D721Med (cell line): ENCODE data around the gene PER3.

Source experiments
- DNase-seq: peaks from one replicate; pipeline ENCODE4 v3.0.0; 2011; ENCODE audit warnings: low spot score; ENCODE audit not compliant: insufficient read length
- FAIRE-seq: peaks from 2 replicates; lab custom pipeline; 2011; peaks lifted over from hg19 to GRCh38; lab: Jason Lieb, UNC
- CTCF ChIP-seq: IDR thresholded peaks from 2 replicates; pipeline ENCODE4 v1.5.1; 2012; ENCODE audit warnings: mild to moderate bottlenecking, control low read depth; ENCODE audit not compliant: insufficient read depth; ENCODE audit errors: missing control alignments

Gene PER3

DNA sequence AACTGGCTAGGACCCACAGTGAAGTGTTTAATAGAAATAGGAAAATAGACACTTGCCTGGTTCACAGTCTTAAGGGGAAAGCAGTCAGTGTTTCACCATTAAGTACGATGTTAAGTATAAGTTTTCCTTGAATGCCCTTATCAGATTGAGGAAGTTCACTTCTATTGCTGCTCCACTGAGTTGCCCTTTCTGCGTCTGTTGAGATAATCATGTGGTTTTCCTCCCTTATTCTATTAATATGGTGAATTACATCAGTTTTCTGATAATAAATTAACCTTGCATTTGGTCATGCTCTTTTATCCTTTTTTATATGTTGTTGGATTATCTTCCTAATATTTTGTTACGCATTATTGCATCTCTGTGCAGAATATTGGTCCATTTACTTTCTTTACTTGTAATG, 47.4 kb downstream of the PER3 start:
- TF ChIP-seq CTCF = no peak
- DNase-seq (no peak), FAIRE-seq (no peak)

DNA sequence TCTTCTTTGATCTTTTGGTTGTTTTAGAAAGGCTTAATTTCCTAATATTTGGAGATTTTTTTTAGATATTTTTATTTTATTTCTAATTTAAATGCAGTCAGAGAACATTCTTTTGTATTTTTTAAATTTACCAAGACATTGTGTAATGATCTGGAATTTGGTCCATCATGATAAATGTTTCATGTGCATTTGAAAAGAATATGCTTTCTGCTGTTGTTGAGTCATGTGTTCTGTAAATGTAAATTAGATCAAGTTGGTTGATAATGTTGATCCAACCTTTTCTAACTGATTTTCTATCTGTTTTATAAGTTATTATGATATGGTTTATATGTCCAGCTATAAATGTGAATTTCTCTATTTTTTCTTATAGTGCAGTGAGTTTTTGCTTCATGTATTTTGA, 48.9 kb downstream of the PER3 start:
- no peak for TF ChIP-seq CTCF
- FAIRE-seq (no peak), DNase-seq (no peak)

GRCh38 chr1:7838714-7839113, 54.6 kb downstream of the PER3 start:
- FAIRE-seq (no peak), DNase-seq (no peak)
- TF ChIP-seq CTCF = no peak

GRCh38 chr1:7839526-7839925, 55.4 kb downstream of the PER3 start:
- TF ChIP-seq CTCF = no peak
- FAIRE-seq = no peak
- no peak for DNase-seq

- FAIRE-seq (no peak), DNase-seq (no peak)
- TF ChIP-seq CTCF = no peak
These were observed 58.4 kb downstream of the PER3 start for GRCh38 chr1:7842517-7842916.

GRCh38 chr1:7845761-7846160, 61.7 kb downstream of the PER3 start:
- TF ChIP-seq CTCF = no peak
- no peak for DNase-seq
- no peak for FAIRE-seq

DNA sequence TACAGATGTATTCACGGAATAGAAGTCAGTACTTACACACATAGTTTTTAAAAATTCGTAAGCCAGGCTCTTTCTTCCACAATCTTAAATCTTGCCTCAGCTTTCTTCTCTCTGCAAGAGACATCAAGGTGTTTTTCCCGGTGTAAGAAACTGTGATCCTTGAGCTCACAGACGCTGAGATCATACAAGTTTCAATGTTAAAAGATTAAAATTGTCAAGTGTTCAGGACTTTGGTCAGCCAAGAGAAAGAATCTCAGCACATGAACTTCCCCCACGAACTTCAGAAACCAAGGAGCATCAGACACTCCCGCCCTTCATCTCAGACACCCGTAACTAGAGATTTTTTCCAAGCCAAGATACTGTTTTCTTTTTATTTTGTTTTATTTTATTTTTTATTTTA, 62.6 kb downstream of the PER3 start:
- TF ChIP-seq CTCF = no peak
- DNase-seq (no peak), FAIRE-seq (no peak)
